Progenitor cell of endocrine pancreas (in vitro differentiated cells): ENCODE measurements around the gene ART1. TPM values are rescaled to one million over a fixed set of nuclear protein-coding genes. Genes with fewer than 3 reads are reported as not detected.

Experiments
- DNase-seq: peaks from one replicate; pipeline ENCODE4 v3.0.0; 2021; ENCODE audit warnings: low spot score; ENCODE audit not compliant: unreplicated experiment
- H3K27ac Mint-ChIP-seq: 2 replicates; pipeline ENCODE4 v1.8.0; 2021; ENCODE audit warnings: mild to moderate bottlenecking, moderate library complexity, mixed read lengths
- H3K27me3 Mint-ChIP-seq: 2 replicates; pipeline ENCODE4 v1.8.0; 2021; ENCODE audit warnings: mixed read lengths
- H3K36me3 Mint-ChIP-seq: 2 replicates; pipeline ENCODE4 v1.8.0; 2022; ENCODE audit warnings: mixed read lengths; ENCODE audit not compliant: insufficient read depth
- H3K4me1 Mint-ChIP-seq: 2 replicates; pipeline ENCODE4 v1.8.0; 2021; ENCODE audit warnings: low read depth, mixed read lengths
- H3K4me3 Mint-ChIP-seq: 2 replicates; pipeline ENCODE4 v1.8.0; 2021; ENCODE audit warnings: low read depth, mild to moderate bottlenecking, moderate library complexity, mixed read lengths
- H3K9me3 Mint-ChIP-seq: 2 replicates; pipeline ENCODE4 v1.8.0; 2021; ENCODE audit warnings: low read depth, mixed read lengths
- CTCF ChIP-seq: fragments of 200-600 bp; sonication (generic); IDR thresholded peaks from one replicate; pipeline ENCODE4 v1.5.0; 2021; ENCODE audit warnings: antibody characterized with exemption, mild to moderate bottlenecking; ENCODE audit not compliant: unreplicated experiment
- total RNA-seq: library from RNA; stranded (reverse); gene quantifications from 2 replicates; pipeline ENCODE4 v1.2.1, GENCODE V29; 2021

Gene ART1
- total RNA-seq, 1 donor from 2014 or later, result not detected

- Mint-ChIP-seq H3K4me1 (peaks cover 2% of the 10 kb centered on the region), H3K27ac (no peak overlapping the region), H3K27me3 (peaks cover 19% of the 10 kb centered on the region), H3K36me3 (peaks cover 1% of the 10 kb centered on the region), H3K4me3 (no peak overlapping the region), H3K9me3 (no peaks in the 10 kb centered on the region)
- no peak for DNase-seq
- TF ChIP-seq CTCF, result no peak
Observed at GRCh38 chr11:3635641-3636375, 9.1 kb upstream of the ART1 start.

- no peak overlapping the region for H3K4me3 Mint-ChIP-seq
- no peak overlapping the region for H3K27ac Mint-ChIP-seq
- peaks cover 2% of the 10 kb centered on the region for H3K4me1 Mint-ChIP-seq
- peaks cover 22% of the 10 kb centered on the region for H3K27me3 Mint-ChIP-seq
- no peaks in the 10 kb centered on the region for H3K9me3 Mint-ChIP-seq
- no peak for DNase-seq
- no peak for TF ChIP-seq CTCF
- H3K36me3 Mint-ChIP-seq, result peaks cover 1% of the 10 kb centered on the region
Observed at GRCh38 chr11:3637201-3637600, 7.7 kb upstream of the ART1 start.

- DNase-seq, result no peak
Observed at GRCh38 chr11:3638513-3638912, 6.4 kb upstream of the ART1 start.

GRCh38 chr11:3639841-3640240 lies 5.1 kb upstream of the ART1 start:
- Mint-ChIP-seq H3K27ac (no peak overlapping the region), H3K4me3 (no peak overlapping the region), H3K36me3 (peaks cover 1% of the 10 kb centered on the region), H3K4me1 (peaks cover 5% of the 10 kb centered on the region), H3K9me3 (no peaks in the 10 kb centered on the region), H3K27me3 (peaks cover 22% of the 10 kb centered on the region)
- DNase-seq, result no peak
- TF ChIP-seq CTCF, result no peak

More at GRCh38 chr11:3638513-3638912, 6.4 kb upstream of the ART1 start:
- no peak for TF ChIP-seq CTCF
- Mint-ChIP-seq H3K4me3 (no peak overlapping the region), H3K9me3 (no peaks in the 10 kb centered on the region), H3K27me3 (peaks cover 22% of the 10 kb centered on the region), H3K27ac (no peak overlapping the region), H3K4me1 (peaks cover 5% of the 10 kb centered on the region), H3K36me3 (peaks cover 1% of the 10 kb centered on the region)

- peaks cover 1% of the 10 kb centered on the region for H3K36me3 Mint-ChIP-seq
- H3K9me3 Mint-ChIP-seq, result no peaks in the 10 kb centered on the region
- peaks cover 16% of the 10 kb centered on the region for H3K27me3 Mint-ChIP-seq
- peaks cover 5% of the 10 kb centered on the region for H3K4me1 Mint-ChIP-seq
- TF ChIP-seq CTCF, result no peak
- no peak for DNase-seq
- peak overlapping the region; percentile 62 for H3K4me3 Mint-ChIP-seq
- no peak overlapping the region for H3K27ac Mint-ChIP-seq
Observed at GRCh38 chr11:3641191-3641590, 3.7 kb upstream of the ART1 start.
